DOHH2 (cell line): ENCODE measurements around the gene FA2H.

Experiments
- EZH2phosphoT487 ChIP-seq: fragments of 200-600 bp; sonication (generic); IDR thresholded peaks from 2 replicates; pipeline ENCODE4 v1.6.1; 2017; ENCODE audit warnings: borderline replicate concordance, mild to moderate bottlenecking, antibody characterized with exemption, low read length, moderate library complexity, mixed read lengths
- TF ChIP-seq, protein P1 (sequence below): fragments of 200-600 bp; sonication (generic); IDR thresholded peaks from one replicate; pipeline ENCODE4 v1.5.1; 2014; ENCODE audit warnings: antibody characterized with exemption, mild to moderate bottlenecking, low read depth, low read length; ENCODE audit not compliant: poor library complexity, severe bottlenecking

DNA sequence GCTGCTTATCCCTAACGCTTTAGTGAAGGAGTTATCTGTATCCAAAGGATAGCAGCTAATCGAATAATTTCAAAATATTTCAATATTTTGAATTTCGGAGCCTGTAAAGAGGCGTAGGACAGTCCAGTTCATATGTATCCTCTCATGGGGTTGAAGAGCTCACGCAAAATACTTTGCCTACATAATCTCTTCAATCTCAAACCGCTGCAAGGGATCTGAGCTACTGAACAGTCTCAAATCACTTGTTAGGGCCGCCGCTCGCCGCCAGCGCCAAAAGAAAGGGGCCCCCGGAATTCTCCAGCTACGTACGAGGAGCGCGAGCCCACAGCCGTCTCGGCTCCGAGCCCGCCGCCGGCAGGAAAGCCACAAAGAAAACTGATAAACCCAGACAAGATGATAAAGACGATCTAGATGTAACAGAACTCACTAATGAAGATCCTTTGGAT, 107.3 kb downstream of the FA2H start:
- TF ChIP-seq, protein P1, sequence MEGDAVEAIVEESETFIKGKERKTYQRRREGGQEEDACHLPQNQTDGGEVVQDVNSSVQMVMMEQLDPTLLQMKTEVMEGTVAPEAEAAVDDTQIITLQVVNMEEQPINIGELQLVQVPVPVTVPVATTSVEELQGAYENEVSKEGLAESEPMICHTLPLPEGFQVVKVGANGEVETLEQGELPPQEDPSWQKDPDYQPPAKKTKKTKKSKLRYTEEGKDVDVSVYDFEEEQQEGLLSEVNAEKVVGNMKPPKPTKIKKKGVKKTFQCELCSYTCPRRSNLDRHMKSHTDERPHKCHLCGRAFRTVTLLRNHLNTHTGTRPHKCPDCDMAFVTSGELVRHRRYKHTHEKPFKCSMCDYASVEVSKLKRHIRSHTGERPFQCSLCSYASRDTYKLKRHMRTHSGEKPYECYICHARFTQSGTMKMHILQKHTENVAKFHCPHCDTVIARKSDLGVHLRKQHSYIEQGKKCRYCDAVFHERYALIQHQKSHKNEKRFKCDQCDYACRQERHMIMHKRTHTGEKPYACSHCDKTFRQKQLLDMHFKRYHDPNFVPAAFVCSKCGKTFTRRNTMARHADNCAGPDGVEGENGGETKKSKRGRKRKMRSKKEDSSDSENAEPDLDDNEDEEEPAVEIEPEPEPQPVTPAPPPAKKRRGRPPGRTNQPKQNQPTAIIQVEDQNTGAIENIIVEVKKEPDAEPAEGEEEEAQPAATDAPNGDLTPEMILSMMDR = no peak
- TF ChIP-seq EZH2phosphoT487 = no peak
